Measurements from ENCODE around the gene C1orf87.

The C1orf87 gene

GRCh38 chr1:60069691-60070090 is 3.9 kb downstream of the C1orf87 start:
- Histone ChIP-seq H3K4me3 (IDR thresholded peaks at IDR 0.05; ENCODE audit: insufficient read depth, low read depth, low read length) (no peak overlapping the region), H3K4me1 (ENCODE audit: low read depth, poor library complexity, severe bottlenecking) (no peaks in the 10 kb centered on the region), H4K20me1 (ENCODE audit: insufficient read depth) (no peaks in the 10 kb centered on the region), H3K27ac (no peak overlapping the region), H2AFZ (ENCODE audit: low read depth) (no peak overlapping the region), H3K27me3 (ENCODE audit: insufficient read depth, low read depth) (no peaks in the 10 kb centered on the region), H3K79me2 (ENCODE audit: insufficient read depth, low read depth) (no peaks in the 10 kb centered on the region), H3K4me2 (no peak overlapping the region), H3K9ac (no peak overlapping the region), H3K36me3 (ENCODE audit: insufficient read depth) (no peaks in the 10 kb centered on the region)
- TF ChIP-seq, protein P1, sequence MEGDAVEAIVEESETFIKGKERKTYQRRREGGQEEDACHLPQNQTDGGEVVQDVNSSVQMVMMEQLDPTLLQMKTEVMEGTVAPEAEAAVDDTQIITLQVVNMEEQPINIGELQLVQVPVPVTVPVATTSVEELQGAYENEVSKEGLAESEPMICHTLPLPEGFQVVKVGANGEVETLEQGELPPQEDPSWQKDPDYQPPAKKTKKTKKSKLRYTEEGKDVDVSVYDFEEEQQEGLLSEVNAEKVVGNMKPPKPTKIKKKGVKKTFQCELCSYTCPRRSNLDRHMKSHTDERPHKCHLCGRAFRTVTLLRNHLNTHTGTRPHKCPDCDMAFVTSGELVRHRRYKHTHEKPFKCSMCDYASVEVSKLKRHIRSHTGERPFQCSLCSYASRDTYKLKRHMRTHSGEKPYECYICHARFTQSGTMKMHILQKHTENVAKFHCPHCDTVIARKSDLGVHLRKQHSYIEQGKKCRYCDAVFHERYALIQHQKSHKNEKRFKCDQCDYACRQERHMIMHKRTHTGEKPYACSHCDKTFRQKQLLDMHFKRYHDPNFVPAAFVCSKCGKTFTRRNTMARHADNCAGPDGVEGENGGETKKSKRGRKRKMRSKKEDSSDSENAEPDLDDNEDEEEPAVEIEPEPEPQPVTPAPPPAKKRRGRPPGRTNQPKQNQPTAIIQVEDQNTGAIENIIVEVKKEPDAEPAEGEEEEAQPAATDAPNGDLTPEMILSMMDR (conservative IDR thresholded peaks at IDR 0.05; ENCODE audit: low read depth, low read length) = no peak

DNA sequence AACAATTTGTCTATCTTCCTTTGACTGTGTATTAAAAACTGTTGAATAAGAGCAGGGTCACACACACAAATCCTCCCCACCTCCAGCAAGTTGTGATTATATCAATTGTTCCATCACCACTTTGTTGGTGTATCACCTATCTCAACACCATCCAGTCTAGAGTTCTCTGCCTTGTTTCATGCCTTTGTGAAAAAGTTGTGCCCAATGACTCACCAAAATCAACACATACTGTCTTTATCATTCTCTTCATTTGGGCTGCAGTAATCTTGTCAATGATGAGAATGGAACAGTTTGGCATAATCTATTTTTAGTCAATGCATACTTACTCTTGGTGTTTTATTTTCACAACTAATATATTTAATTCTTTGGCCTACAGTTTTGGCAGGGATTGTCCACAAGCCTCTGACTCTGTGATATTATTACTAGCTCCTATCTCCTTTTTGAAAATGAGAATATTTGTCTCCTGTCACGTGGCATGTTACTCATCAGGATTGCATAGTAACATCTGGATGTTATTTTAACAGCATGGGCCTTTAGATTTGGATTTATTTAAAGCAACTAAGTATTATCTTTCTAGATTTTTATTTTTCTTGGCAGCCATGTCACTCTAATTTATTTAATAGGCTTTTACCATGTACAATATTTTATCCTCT is 5.1 kb downstream of the C1orf87 start:
- no peak overlapping the region for H3K27ac ChIP-seq
- no peak overlapping the region for H3K4me2 ChIP-seq
- H3K4me1 ChIP-seq (ENCODE audit: low read depth, poor library complexity, severe bottlenecking) = no peaks in the 10 kb centered on the region
- no peaks in the 10 kb centered on the region for H3K79me2 ChIP-seq (ENCODE audit: insufficient read depth, low read depth)
- no peak overlapping the region for H3K4me3 ChIP-seq (IDR thresholded peaks at IDR 0.05; ENCODE audit: insufficient read depth, low read depth, low read length)
- H2AFZ ChIP-seq (ENCODE audit: low read depth) = no peak overlapping the region
- H3K9ac ChIP-seq = no peak overlapping the region
- no peaks in the 10 kb centered on the region for H3K36me3 ChIP-seq (ENCODE audit: insufficient read depth)
- H4K20me1 ChIP-seq (ENCODE audit: insufficient read depth) = no peaks in the 10 kb centered on the region
- no peaks in the 10 kb centered on the region for H3K27me3 ChIP-seq (ENCODE audit: insufficient read depth, low read depth)
- TF ChIP-seq, protein P1 (conservative IDR thresholded peaks at IDR 0.05; ENCODE audit: low read depth, low read length) = no peak

- no peak overlapping the region for H3K4me3 ChIP-seq (IDR thresholded peaks at IDR 0.05; ENCODE audit: insufficient read depth, low read depth, low read length)
- H2AFZ ChIP-seq (ENCODE audit: low read depth) = no peak overlapping the region
- H3K36me3 ChIP-seq (ENCODE audit: insufficient read depth) = no peaks in the 10 kb centered on the region
- H3K27ac ChIP-seq = no peak overlapping the region
- H4K20me1 ChIP-seq (ENCODE audit: insufficient read depth) = no peaks in the 10 kb centered on the region
- no peaks in the 10 kb centered on the region for H3K27me3 ChIP-seq (ENCODE audit: insufficient read depth, low read depth)
- no peak overlapping the region for H3K4me2 ChIP-seq
- no peak overlapping the region for H3K9ac ChIP-seq
- no peaks in the 10 kb centered on the region for H3K79me2 ChIP-seq (ENCODE audit: insufficient read depth, low read depth)
- TF ChIP-seq, protein P1 (conservative IDR thresholded peaks at IDR 0.05; ENCODE audit: low read depth, low read length) = no peak
- no peaks in the 10 kb centered on the region for H3K4me1 ChIP-seq (ENCODE audit: low read depth, poor library complexity, severe bottlenecking)
Measured at GRCh38 chr1:60066001-60066400, 7.6 kb downstream of the C1orf87 start.

DNA sequence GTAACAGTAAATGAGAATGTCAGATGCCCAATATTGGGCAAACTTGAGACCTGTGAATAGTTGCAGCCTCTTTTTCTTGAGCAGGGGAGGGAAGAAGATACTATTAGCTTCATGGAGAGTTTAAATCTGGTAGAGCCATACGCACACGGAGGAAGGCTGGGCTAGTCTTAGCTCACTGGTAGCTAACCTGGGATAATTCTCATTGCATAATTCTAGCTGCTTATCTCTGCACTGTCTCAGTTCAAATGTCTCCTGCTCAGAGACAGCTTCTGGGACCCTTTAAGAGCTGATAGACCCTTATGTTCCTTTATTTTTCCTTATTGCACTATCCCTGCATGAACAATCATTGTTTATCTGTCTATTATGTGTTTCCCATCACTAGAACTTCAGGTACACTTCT is 8.4 kb downstream of the C1orf87 start:
- Histone ChIP-seq H3K27me3 (ENCODE audit: insufficient read depth, low read depth) (no peaks in the 10 kb centered on the region), H3K4me3 (IDR thresholded peaks at IDR 0.05; ENCODE audit: insufficient read depth, low read depth, low read length) (no peak overlapping the region), H4K20me1 (ENCODE audit: insufficient read depth) (no peaks in the 10 kb centered on the region), H3K36me3 (ENCODE audit: insufficient read depth) (no peaks in the 10 kb centered on the region), H3K4me1 (ENCODE audit: low read depth, poor library complexity, severe bottlenecking) (no peaks in the 10 kb centered on the region), H2AFZ (ENCODE audit: low read depth) (no peak overlapping the region), H3K79me2 (ENCODE audit: insufficient read depth, low read depth) (no peaks in the 10 kb centered on the region), H3K27ac (no peak overlapping the region), H3K4me2 (no peak overlapping the region), H3K9ac (no peak overlapping the region)
- TF ChIP-seq, protein P1 (conservative IDR thresholded peaks at IDR 0.05; ENCODE audit: low read depth, low read length) = no peak
